ENCODE results near the gene CASP3.
A peak's percentile ranks its signal among the peaks of the same experiment; 100 is the strongest.

CASP3 gene

GRCh38 chr4:184649026-184649970 lies at the start of gene CASP3, which contains the start of gene PRIMPOL:
CASP3 (minus strand) TSS chr4:184649447; CDS start chr4:184638453, 10,994 bp downstream.
PRIMPOL (plus strand) TSS chr4:184649738; CDS start chr4:184657141, 7,403 bp downstream.
- DNase-seq, result peak; percentile 93

GRCh38 chr4:184697956-184698355 lies 48.7 kb upstream of the CASP3 start:
- no peak for DNase-seq

DNA sequence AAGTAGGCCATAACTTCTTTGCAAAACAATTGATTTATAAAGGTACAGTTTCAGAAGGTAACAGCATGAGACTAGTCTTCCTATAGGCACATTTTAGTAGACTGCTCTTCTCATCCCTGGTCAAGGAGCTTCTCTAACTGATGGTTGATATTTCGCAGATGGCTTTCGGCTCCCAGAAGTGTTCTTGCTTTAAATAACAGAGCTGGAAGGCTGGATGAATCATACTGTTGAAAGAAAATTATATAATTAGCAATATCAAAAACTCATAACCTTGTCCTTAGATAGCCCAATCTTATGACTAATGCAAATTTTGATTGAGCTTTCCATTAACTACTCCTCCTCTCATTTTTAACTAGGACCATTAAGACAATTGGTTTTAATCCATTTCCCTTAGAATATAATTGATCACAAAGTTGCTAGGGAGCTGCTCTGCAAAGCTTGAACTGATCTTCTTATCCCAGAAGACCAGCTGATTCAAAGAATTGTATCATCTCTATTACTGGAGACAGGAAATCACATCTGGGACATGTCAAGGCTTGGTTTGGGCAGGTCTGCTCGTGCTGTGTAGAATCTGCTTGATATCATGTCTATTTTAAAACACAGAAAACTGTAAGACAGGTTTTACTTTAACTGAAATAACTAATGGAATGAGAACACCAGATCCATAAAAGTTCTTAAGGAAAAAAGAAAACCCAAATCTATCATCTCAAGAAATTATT lies 46.1 kb upstream of the CASP3 start:
- no peak for DNase-seq

- DNase-seq, result no peak
Measured at GRCh38 chr4:184694412-184694956, 45.2 kb upstream of the CASP3 start.

DNA sequence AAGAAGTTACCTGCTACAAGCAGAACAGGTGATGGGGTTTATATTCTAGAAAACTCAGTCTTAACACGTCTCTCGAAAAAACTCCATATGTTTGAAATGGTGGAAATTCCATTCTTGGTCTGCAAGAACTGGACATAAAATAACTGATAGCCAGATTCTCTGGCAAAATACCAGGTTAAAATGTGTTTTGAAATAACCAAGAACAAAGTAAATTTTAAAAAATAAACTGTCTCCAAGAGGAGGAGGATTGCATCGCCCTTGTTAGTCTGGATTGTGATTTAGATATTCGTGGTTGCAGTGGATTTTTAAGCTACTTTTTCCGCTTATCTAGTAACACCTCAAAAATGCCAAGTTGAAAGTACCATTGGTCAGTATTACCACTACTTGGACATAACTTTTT lies 43.8 kb upstream of the CASP3 start:
- DNase-seq, result no peak

- DNase-seq, result no peak
Measured at GRCh38 chr4:184689681-184690080, 40.4 kb upstream of the CASP3 start.

GRCh38 chr4:184688447-184688846 lies 39.2 kb upstream of the CASP3 start:
- no peak for DNase-seq

GRCh38 chr4:184688005-184688404 lies 38.8 kb upstream of the CASP3 start:
- no peak for DNase-seq

DNA sequence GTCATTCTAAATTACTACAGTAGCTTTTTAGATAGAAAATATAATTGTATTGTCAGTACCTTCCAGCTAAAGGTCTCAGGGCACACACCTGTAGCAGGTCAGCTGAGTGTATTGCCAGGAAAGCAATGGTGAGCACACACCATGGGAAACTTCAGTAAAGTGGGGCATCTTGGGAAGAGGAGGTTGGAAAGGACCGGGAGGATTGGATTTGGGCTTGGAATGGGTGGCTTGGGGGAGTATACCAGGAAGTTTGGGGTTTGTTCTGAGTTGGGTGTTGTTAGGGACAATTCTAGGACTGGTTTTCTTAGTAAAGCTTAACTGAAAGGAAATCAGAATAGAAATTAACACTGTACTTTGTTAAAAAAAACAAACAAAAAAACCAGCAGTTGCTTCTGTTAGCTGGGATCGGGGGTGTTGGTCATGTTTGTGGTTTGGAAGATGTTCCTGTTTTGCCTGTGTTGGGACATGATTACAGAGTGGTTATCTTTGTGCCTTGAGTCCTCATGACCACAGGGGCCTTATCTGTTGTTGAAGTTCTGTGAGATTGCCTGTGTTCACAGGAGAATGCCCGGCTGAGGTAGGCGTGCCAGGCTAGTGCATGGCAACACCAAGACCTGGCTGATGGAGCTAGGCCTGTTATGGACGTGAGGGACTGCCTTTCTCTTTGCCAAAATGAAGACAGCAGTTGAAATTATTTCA lies 35.4 kb upstream of the CASP3 start:
- no peak for DNase-seq

DNA sequence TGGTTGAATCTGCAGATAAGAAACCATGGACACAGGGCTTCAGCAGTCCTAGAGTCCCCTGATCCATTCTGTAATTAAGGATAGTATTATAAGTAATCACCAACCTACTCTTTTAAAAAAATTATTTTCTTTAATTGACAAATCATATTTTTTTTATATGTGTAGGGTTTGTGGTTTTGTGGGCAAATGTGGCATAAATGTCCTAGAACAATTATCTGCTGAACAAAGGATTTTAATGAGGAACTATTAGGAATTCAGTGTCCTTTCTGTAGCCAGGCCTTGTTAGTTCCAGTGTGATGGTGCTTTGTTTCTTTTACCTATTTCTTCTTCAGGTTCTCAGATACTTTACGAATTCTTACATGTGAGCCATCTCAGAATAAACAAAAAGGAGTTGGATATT lies 32.7 kb upstream of the CASP3 start:
- no peak for DNase-seq

DNA sequence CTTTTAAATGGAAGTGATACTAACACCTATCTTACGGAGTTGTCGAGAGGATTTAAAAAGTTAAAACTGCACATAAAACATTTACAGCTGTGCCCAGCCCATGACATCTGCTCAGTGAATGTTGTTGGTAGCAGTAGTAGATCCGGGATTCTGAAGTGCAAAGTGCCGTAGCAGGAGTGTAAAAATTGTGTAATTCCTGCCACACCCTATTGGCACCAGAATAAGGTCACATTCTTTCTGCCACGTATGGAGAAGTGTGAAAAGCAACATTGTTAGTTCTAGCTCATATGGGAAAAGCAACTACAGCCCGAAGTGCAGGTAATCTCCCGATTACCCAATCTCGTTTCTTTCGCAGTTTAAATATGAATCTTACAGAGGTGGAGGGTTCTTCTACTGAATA lies 31.5 kb upstream of the CASP3 start:
- no peak for DNase-seq

- DNase-seq, result no peak
Measured at GRCh38 chr4:184675821-184676492, 26.7 kb upstream of the CASP3 start.

GRCh38 chr4:184675018-184675417 lies 25.8 kb upstream of the CASP3 start:
- DNase-seq, result no peak

DNA sequence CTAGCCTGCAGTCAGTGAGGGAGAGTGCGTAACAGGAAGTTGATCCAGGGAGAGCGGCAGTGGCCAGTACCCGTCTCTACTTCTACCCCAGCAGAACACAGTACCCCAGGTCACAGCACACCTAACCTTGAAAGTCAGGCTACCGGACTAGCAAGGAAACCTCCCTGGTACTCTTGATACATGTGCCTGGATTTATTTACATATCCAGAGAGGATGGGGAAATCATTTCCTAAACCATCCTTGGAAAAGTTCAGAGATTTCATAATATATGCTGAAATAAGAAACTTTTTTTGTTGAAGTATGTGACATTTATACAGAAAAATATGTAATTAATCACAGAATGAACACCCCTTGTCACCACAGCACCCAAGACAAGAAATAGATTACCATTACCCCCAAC lies 24.8 kb upstream of the CASP3 start:
- DNase-seq, result no peak

GRCh38 chr4:184672741-184673140 lies 23.5 kb upstream of the CASP3 start:
- no peak for DNase-seq

- DNase-seq, result no peak
Measured at GRCh38 chr4:184671101-184671500, 21.9 kb upstream of the CASP3 start.

- no peak for DNase-seq
Measured at GRCh38 chr4:184669251-184669650, 20.0 kb upstream of the CASP3 start.

DNA sequence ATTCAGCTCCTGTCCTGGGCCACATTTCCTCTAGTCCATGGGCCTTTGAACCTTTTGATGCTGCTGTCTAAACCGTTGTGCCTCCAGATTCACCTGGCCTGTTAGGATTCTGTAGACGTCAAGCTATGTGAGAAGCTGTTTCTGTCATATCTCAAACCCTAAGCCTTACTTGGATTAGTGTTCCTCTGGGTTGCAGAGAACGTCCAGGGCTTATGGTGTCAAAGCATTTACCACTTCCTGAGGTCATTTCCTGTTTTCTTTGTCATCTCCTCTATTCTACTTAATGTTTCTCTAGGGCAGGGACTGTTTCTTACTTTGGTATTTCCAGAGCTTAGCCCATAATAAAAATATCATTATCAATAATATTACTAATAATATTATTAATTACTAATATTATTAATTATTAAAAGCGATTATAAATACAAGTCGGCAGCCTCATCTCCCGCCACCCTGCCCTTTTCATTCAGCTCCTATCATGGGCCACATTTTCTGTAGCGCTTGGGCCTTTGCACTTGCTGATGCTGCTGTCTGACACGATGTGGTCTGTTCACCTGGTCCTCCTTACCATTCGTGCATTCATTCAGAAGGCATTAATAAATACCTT lies 19.4 kb upstream of the CASP3 start:
- no peak for DNase-seq

- DNase-seq, result no peak
Measured at GRCh38 chr4:184668096-184668495, 18.8 kb upstream of the CASP3 start.

DNA sequence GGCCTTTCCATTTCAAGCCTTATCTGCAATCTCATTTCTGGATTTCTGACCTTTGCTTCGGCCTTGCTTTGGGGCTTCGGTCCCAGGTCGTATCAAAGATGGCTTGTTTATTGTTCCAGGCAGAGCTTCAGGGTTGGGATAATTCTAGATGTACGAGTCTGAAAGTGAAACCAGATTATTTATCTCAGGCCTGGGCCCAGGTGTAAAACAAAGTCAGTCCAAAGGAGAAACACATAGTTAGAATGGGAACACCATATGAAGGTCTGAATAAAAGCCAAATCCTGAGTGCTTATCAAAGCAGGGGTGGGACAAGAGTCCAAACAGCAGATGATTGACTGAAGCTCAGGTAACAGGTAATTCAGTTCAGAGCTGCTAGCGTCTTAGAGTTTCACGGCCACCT lies 17.4 kb upstream of the CASP3 start:
- no peak for DNase-seq

DNA sequence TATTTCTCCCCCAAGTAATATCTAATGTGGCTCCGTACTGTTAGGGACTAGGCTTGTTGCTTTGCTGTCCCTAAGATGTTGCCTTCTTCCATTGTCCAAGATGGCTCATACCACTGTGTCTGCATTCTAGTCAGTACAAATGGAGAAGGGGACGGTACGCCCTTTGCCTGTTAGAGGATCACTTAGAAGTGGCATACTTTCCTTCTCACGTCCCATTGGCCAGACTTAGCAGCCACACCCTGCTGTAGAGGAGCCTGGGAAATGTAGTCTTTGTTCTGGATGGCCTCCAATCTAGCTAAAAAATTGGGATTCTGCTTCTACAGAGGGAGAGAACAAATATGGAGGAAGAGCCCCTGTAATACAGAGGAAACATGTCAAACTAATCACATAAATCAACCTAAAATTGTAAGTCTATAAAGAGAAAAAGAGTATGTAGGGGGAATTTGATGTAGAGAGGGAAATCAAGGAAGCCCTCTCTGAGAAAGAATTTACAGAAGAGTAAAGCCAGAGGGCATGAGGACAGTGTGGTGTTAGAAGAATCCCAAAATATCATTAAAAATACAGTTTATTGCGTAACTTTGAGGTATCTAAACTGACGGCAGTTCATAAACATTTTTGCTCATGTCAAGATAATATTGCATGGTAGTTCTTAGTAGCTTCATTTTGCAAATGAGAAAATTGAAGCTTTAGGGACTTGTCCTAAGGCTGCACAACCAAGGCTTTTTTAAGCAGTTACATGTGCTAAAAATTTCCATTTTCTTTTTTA lies 15.4 kb upstream of the CASP3 start:
- DNase-seq, result no peak
